NT2/D1 (cell line): ENCODE measurements around the gene TSPEAR.

Experiments used
- SUZ12 ChIP-seq: IDR thresholded peaks from 2 replicates; pipeline ENCODE4 v1.6.1; 2011; ENCODE audit not compliant: insufficient read length, insufficient read depth; ENCODE audit errors: extremely low read depth
- YY1 ChIP-seq: IDR thresholded peaks from 2 replicates; pipeline ENCODE4 v1.6.1; 2011; ENCODE audit not compliant: insufficient read length, insufficient read depth
- ZNF274 ChIP-seq: IDR thresholded peaks from 2 replicates; pipeline ENCODE4 v1.6.1; 2011; ENCODE audit warnings: mild to moderate bottlenecking, low read depth, low read length

GRCh38 chr21:44489962-44490361 is 221.4 kb downstream of the TSPEAR start:
- no peak for TF ChIP-seq ZNF274
- no peak for TF ChIP-seq YY1
- no peak for TF ChIP-seq SUZ12
